SJCRH30 (cell line): ENCODE results near the gene CHMP1B. TPM values are rescaled to one million over a fixed set of nuclear protein-coding genes. Genes with fewer than 3 reads are reported as not detected.

ENCODE experiments used
- DNase-seq, 2 experiments: peaks; one replicate each; pipeline ENCODE4 v3.0.0-alpha.2; 2015 to 2020
- H3K27ac ChIP-seq: fragments of 250-450 bp; sonication (Bioruptor Pico); 2 replicates; pipeline ENCODE4 v1.5.1; 2020; ENCODE audit warnings: mild to moderate bottlenecking, moderate library complexity
- H3K27me3 ChIP-seq: fragments of 250-450 bp; sonication (Bioruptor Pico); 2 replicates; pipeline ENCODE4 v1.5.1; 2020; ENCODE audit warnings: mild to moderate bottlenecking, moderate library complexity
- H3K36me3 ChIP-seq: fragments of 250-450 bp; sonication (Bioruptor Pico); 2 replicates; pipeline ENCODE4 v1.5.1; 2020; ENCODE audit warnings: mild to moderate bottlenecking, moderate library complexity
- H3K4me1 ChIP-seq: fragments of 250-450 bp; sonication (Bioruptor Pico); 2 replicates; pipeline ENCODE4 v1.5.1; 2020; ENCODE audit warnings: mild to moderate bottlenecking, moderate library complexity
- H3K4me3 ChIP-seq: fragments of 250-450 bp; sonication (Bioruptor Pico); 2 replicates; pipeline ENCODE4 v1.5.1; 2020; ENCODE audit warnings: mild to moderate bottlenecking, moderate library complexity
- H3K9me3 ChIP-seq: fragments of 250-450 bp; sonication (Bioruptor Pico); replicated peaks from 2 replicates; pipeline ENCODE4 v1.5.1; 2020; ENCODE audit warnings: mild to moderate bottlenecking, moderate library complexity
- total RNA-seq: library from RNA; depleted of rRNA; stranded (reverse); fragments of >200 nt; shearing (Covaris generic); gene quantifications from 2 replicates; pipeline ENCODE4 v1.2.3, GENCODE V29; 2014

Gene CHMP1B
- total RNA-seq, 1 experiment from 2014 or later: 19.5 TPM

DNA sequence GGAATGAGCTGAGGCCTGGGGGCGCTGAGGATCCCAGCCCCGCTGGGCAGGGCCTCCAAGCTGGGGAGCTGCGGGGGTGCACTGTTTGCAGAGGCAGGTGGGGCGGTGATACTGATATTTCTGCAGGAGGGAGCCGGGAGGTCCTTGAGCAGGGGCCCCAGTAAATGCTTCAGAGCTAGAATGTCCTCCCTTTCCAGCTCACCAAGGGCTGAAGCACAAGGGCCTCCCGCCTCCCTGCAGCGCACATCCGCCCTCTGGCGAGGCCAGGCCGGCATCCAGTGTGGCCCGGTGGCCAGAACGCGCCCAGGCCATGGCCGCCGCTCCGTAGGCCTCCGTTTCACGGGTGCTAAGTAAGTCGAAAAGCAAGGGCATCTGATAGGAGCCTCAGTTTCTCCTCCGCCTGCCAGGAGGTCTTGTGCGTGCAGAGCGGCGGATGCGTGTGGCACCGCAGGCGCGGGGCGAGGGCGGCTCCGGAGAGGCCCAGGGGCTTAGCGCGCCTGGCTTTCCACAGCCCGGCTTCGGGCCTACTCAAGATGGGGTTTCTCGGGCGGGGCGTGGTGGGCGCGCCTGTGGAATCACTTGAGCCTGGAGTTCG is 29.5 kb upstream of the CHMP1B start:
- Histone ChIP-seq H3K4me3 (no peak overlapping the region), H3K36me3 (no peaks in the 10 kb centered on the region), H3K27me3 (no peaks in the 10 kb centered on the region), H3K27ac (no peak overlapping the region), H3K9me3 (no peaks in the 10 kb centered on the region), H3K4me1 (no peaks in the 10 kb centered on the region)
- no peak for DNase-seq

GRCh38 chr18:11823545-11823944 is 27.7 kb upstream of the CHMP1B start:
- DNase-seq: no peak
- Histone ChIP-seq H3K27ac (no peak overlapping the region), H3K27me3 (no peaks in the 10 kb centered on the region), H3K36me3 (no peaks in the 10 kb centered on the region), H3K9me3 (no peaks in the 10 kb centered on the region), H3K4me1 (no peaks in the 10 kb centered on the region), H3K4me3 (no peak overlapping the region)

- H3K36me3 ChIP-seq: no peaks in the 10 kb centered on the region
- DNase-seq: no peak
- H3K4me3 ChIP-seq: no peak overlapping the region
- no peaks in the 10 kb centered on the region for H3K9me3 ChIP-seq
- no peaks in the 10 kb centered on the region for H3K27me3 ChIP-seq
- H3K27ac ChIP-seq: no peak overlapping the region
- H3K4me1 ChIP-seq: no peaks in the 10 kb centered on the region
Measured at GRCh38 chr18:11826836-11827235, 24.4 kb upstream of the CHMP1B start.

DNA sequence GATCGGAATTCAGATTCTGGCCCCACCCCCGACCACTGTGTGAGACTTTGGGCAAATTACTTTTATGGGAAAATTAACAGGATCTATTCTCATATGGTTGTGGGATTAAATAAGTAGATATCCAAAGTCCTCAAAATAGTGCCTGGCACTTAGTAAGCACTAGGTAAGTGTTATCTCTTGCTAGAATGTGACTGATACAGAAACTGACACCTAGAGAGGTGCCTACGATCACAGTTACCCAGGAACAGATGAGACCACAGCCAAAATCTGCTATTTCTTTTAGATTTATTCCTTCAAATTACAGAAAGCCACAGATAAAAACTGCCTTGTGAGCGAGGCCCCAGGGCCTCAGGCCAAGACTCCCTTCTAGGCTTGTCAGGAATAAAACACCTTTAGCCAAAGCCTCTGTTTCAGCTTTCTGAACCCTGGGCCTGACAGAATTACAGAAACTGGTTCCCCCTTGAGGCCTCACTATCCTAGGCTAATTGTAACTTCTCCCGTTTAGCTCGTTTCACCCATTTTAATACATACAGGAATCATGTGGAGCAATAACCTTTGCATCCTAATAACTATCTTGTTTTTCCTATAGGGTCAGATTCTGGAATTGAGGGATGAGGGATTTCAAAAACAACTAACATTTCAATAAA is 22.3 kb upstream of the CHMP1B start:
- DNase-seq: no peak
- no peak overlapping the region for H3K4me3 ChIP-seq
- H3K4me1 ChIP-seq: no peaks in the 10 kb centered on the region
- H3K36me3 ChIP-seq: no peaks in the 10 kb centered on the region
- H3K27ac ChIP-seq: no peak overlapping the region
- no peaks in the 10 kb centered on the region for H3K9me3 ChIP-seq
- H3K27me3 ChIP-seq: no peaks in the 10 kb centered on the region

DNA sequence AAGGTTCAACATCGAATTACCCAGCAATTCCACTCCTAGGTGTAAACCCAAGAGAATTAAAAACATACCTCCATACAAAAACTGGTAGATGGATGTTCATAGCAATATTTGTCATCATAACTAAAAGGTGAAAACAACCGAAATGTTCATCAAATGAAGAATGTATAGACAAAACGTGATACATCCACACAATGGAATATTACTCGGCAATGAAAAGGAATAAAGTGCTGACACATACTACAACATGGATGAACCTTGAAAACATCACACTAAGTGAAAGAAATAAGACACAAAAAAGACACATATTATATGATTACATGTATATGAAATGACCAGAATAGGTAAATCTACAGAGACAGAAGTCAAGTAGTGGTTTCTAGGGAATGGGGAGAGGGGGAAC is 20.6 kb upstream of the CHMP1B start:
- no peak overlapping the region for H3K27ac ChIP-seq
- H3K27me3 ChIP-seq: no peaks in the 10 kb centered on the region
- no peaks in the 10 kb centered on the region for H3K9me3 ChIP-seq
- DNase-seq: no peak
- no peak overlapping the region for H3K4me3 ChIP-seq
- no peaks in the 10 kb centered on the region for H3K4me1 ChIP-seq
- H3K36me3 ChIP-seq: no peaks in the 10 kb centered on the region

DNA sequence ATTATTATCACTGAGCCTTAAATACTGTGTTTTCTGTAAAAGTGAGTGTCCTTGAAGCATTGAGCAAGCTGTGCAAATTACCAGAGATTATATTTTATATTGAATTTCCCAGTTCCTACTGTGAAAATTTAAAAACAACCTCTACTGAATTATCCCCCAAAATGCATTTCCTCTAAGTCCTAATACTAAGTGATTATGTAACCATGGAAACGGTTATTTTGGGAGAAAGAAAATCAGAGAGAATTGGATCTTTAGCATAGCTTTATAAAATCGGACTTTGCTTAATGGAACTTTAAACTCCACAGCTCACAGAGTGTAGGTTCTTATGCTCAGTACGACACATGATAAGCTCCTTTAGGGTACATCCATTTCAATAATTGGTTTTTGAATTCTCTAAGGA is 19.3 kb upstream of the CHMP1B start:
- H3K4me3 ChIP-seq: no peak overlapping the region
- H3K27ac ChIP-seq: no peak overlapping the region
- no peaks in the 10 kb centered on the region for H3K36me3 ChIP-seq
- H3K4me1 ChIP-seq: no peaks in the 10 kb centered on the region
- no peak for DNase-seq
- no peaks in the 10 kb centered on the region for H3K27me3 ChIP-seq
- H3K9me3 ChIP-seq: no peaks in the 10 kb centered on the region

DNA sequence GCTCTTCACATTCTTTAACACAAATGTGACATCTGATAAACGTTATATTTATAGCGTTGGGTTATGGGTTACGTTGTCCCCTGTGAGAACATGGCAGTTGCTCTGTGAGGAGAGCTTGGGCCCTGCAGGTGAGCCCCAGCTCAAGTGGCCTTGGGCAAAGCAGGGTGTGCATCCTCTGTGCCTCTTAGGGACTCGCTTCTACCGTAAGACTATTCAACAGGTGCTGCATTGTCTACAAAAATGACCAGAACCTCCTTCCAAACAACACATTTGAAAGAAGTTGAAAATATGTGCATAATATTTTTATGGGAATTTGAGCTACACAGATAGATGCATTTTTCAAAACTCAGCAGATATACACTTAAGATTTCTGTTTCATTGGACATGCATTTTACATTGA is 16.4 kb upstream of the CHMP1B start:
- Histone ChIP-seq H3K4me1 (no peaks in the 10 kb centered on the region), H3K4me3 (no peak overlapping the region), H3K9me3 (no peaks in the 10 kb centered on the region), H3K36me3 (no peaks in the 10 kb centered on the region), H3K27me3 (no peaks in the 10 kb centered on the region), H3K27ac (no peak overlapping the region)
- no peak for DNase-seq

DNA sequence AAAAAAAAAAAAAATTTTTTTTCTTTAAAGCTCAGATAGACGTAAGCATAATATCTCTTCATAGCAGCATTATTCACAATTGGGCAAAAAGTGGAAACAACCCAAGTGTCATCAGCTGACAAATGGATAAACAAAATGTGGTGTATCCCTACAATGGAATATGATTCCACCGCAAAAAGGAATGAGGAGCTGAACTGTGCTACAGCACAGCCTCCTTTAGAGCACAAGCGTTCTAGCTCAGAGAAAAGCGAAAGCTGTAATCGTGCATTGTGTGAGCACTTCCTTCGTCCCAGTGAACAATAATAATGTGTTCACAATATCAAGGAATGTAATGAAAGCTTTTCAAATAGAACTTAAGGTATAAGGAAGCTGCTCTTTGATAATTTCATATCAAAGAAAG is 11.7 kb upstream of the CHMP1B start:
- H3K27ac ChIP-seq: no peak overlapping the region
- no peaks in the 10 kb centered on the region for H3K9me3 ChIP-seq
- H3K27me3 ChIP-seq: no peaks in the 10 kb centered on the region
- H3K4me3 ChIP-seq: no peak overlapping the region
- no peak for DNase-seq
- H3K4me1 ChIP-seq: peaks cover 5% of the 10 kb centered on the region
- no peaks in the 10 kb centered on the region for H3K36me3 ChIP-seq

GRCh38 chr18:11840493-11840892 is 10.7 kb upstream of the CHMP1B start:
- no peaks in the 10 kb centered on the region for H3K27me3 ChIP-seq
- peaks cover 5% of the 10 kb centered on the region for H3K4me1 ChIP-seq
- no peaks in the 10 kb centered on the region for H3K36me3 ChIP-seq
- DNase-seq: no peak
- H3K4me3 ChIP-seq: no peak overlapping the region
- no peaks in the 10 kb centered on the region for H3K9me3 ChIP-seq
- H3K27ac ChIP-seq: no peak overlapping the region

DNA sequence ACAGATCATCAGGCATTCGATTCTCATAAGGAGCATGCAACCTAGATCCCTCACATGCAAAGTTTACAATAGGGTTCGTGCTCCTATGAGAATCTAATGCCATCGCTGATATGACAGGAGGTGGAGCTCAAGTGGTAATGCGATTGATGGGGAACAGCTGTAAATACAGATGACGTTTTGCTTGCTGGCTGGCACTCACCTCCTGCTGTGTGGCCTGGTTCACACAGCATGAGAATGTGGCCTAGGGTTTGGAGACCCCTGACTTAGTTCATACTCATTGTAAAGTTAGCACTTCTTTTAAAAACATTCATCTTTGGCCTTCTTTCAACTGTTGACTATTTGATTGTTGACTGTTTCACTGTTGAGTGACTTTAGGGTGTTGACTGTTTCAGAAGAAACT is 8.7 kb upstream of the CHMP1B start:
- peaks cover 5% of the 10 kb centered on the region for H3K4me1 ChIP-seq
- no peaks in the 10 kb centered on the region for H3K36me3 ChIP-seq
- H3K4me3 ChIP-seq: no peak overlapping the region
- no peaks in the 10 kb centered on the region for H3K27me3 ChIP-seq
- peak; percentile 81 to 92 for DNase-seq
- H3K9me3 ChIP-seq: no peaks in the 10 kb centered on the region
- peak overlapping the region; percentile 78 for H3K27ac ChIP-seq

- Histone ChIP-seq H3K27me3 (no peaks in the 10 kb centered on the region), H3K9me3 (no peaks in the 10 kb centered on the region), H3K4me3 (no peak overlapping the region), H3K4me1 (peaks cover 9% of the 10 kb centered on the region), H3K36me3 (no peaks in the 10 kb centered on the region), H3K27ac (no peak overlapping the region)
- DNase-seq: no peak
Measured at GRCh38 chr18:11844436-11844835, 6.8 kb upstream of the CHMP1B start.

GRCh38 chr18:11845654-11846053 is 5.6 kb upstream of the CHMP1B start:
- Histone ChIP-seq H3K27ac (no peak overlapping the region), H3K36me3 (no peaks in the 10 kb centered on the region), H3K27me3 (no peaks in the 10 kb centered on the region), H3K4me1 (peaks cover 9% of the 10 kb centered on the region), H3K4me3 (no peak overlapping the region), H3K9me3 (no peaks in the 10 kb centered on the region)
- no peak for DNase-seq

DNA sequence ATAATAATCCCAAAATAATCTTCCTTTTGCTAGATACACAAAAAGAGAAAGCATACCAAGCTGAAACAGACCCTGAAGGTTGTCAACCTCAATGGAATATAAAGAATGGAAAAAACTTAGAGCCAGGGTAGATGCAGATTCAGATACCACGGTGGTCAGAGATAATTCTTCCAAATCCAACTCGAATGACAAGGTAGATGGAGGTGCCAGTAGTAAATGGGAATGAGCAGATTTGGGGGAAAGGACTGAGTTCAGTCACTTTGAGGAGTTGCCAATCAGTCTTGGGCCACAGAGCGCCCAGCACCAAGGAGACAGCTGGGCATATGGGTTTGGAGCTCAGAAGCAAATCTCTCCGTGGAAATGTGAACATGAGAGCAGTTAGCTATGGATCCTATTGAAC is 3.4 kb upstream of the CHMP1B start:
- peaks cover 7% of the 10 kb centered on the region for H3K4me1 ChIP-seq

DNA sequence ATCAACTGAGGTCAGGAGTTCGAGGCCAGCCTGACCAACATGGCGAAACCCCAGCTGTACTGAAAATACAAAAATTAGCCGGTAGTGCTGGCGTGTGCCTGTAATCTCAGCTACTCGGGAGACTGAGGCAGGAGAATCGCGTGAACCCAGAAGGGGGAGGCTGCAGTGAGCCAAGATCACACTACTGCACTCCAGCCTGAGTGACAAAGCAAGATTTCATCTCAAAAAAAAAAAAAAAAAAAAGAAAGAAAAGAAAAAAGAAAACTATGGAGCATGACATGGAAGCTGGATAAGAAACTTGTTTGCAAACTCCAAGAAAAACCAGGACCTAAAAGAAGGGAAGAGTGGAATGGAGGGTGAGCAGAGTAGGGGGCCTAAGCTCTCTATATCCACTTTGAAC is 1.9 kb upstream of the CHMP1B start:
- DNase-seq: no peak
- Histone ChIP-seq H3K4me3 (peak overlapping the region; percentile 70), H3K4me1 (peaks cover 9% of the 10 kb centered on the region), H3K27ac (peak overlapping the region; percentile 77), H3K27me3 (no peaks in the 10 kb centered on the region), H3K9me3 (no peaks in the 10 kb centered on the region), H3K36me3 (no peaks in the 10 kb centered on the region)

More for the DNA sequence above, 3.4 kb upstream of the CHMP1B start:
- H3K27ac ChIP-seq: no peak overlapping the region
- H3K4me3 ChIP-seq: no peak overlapping the region
- H3K36me3 ChIP-seq: no peaks in the 10 kb centered on the region
- H3K27me3 ChIP-seq: no peaks in the 10 kb centered on the region
- DNase-seq: no peak
- no peaks in the 10 kb centered on the region for H3K9me3 ChIP-seq

GRCh38 chr18:11849841-11850634 is 1.2 kb upstream of the CHMP1B start:
- peak; percentile 75 to 83 for DNase-seq
- peaks cover 9% of the 10 kb centered on the region for H3K4me1 ChIP-seq
- peak overlapping the region; percentile 70 for H3K4me3 ChIP-seq
- peak overlapping the region; percentile 77 for H3K27ac ChIP-seq
- no peaks in the 10 kb centered on the region for H3K36me3 ChIP-seq
- H3K9me3 ChIP-seq: no peaks in the 10 kb centered on the region
- H3K27me3 ChIP-seq: no peaks in the 10 kb centered on the region
